Lower leg skin (tissue), 3 donors: ENCODE measurements around the gene HSPB6.

Experiments used
- POLR2A ChIP-seq, 2 donors: fragments of 450-650 bp; IDR thresholded peaks; one replicate each; pipeline ENCODE4 v1.6.1; 2016 to 2017; ENCODE audit warnings: antibody characterized with exemption in 2 of 2, mild to moderate bottlenecking in 1 of 2, moderate library complexity in 1 of 2
- TF ChIP-seq, protein P1 (sequence below), 3 donors: fragments of 450-650 bp; IDR thresholded peaks; one replicate each; pipeline ENCODE4 v1.5.1; 2016; ENCODE audit warnings: antibody characterized with exemption in 3 of 3, mild to moderate bottlenecking in 3 of 3, moderate library complexity in 2 of 3

GRCh38 chr19:35715981-35716800 lies 40.6 kb downstream of the HSPB6 start:
- TF ChIP-seq, protein P1, sequence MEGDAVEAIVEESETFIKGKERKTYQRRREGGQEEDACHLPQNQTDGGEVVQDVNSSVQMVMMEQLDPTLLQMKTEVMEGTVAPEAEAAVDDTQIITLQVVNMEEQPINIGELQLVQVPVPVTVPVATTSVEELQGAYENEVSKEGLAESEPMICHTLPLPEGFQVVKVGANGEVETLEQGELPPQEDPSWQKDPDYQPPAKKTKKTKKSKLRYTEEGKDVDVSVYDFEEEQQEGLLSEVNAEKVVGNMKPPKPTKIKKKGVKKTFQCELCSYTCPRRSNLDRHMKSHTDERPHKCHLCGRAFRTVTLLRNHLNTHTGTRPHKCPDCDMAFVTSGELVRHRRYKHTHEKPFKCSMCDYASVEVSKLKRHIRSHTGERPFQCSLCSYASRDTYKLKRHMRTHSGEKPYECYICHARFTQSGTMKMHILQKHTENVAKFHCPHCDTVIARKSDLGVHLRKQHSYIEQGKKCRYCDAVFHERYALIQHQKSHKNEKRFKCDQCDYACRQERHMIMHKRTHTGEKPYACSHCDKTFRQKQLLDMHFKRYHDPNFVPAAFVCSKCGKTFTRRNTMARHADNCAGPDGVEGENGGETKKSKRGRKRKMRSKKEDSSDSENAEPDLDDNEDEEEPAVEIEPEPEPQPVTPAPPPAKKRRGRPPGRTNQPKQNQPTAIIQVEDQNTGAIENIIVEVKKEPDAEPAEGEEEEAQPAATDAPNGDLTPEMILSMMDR (IDR thresholded peaks at IDR 0.05): no peak
- TF ChIP-seq POLR2A (IDR thresholded peaks at IDR 0.05): no peak
